ENCODE results near the gene HSPA1A.
"Not testable (repeated sequence)": the region's sequence is repeated elsewhere in the genome, so short reads cannot be mapped to it uniquely, and the experiment has no call there.

HSPA1A gene

DNA sequence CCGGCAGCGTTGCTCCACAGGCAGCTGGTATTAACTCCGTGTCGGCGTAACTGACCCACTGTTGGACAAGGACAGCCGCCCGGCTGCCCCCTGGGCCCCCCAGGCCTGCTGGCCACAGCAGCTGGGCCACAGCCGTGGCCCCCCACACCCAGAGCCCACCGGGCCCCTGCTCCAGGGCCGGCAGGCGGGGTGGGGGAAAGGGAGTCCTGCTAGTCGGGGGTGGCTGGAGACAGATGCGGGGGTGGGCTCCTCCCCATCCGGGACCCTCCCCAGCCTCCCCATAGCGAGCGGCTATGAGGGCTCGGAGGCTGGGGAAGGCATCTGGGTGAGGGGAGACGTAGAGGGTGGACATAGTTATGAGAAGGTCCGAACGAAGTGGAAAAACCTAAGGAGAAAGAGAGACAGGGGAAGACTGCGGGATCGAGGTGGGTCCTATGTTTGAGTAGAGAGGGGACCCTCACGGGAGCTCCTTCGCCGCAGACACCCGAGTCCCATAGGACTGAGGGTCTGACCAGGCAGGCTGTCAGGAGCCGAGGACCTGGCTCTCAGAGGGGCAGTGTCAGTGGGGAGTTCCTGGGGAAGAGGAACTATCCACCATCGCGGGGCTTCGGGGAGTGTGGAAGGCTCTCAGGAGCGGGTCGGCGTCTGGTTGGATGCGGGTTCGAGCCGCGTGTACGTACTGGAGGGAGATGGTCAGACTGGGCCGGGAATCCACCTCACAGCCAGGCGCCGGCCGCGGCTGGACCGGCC, 20.3 kb upstream of the HSPA1A start:
- peaks cover 61% of the 10 kb centered on the region for H3K4me1 Mint-ChIP-seq
- H3K4me3 Mint-ChIP-seq: peak overlapping the region; percentile 84
- no peaks in the 10 kb centered on the region for H3K27me3 Mint-ChIP-seq
- peaks cover 26% of the 10 kb centered on the region for H3K36me3 Mint-ChIP-seq
- peak; percentile 17 for ATAC-seq
- peak overlapping the region; percentile 96 for H3K27ac Mint-ChIP-seq
- H3K9me3 Mint-ChIP-seq: no peaks in the 10 kb centered on the region

DNA sequence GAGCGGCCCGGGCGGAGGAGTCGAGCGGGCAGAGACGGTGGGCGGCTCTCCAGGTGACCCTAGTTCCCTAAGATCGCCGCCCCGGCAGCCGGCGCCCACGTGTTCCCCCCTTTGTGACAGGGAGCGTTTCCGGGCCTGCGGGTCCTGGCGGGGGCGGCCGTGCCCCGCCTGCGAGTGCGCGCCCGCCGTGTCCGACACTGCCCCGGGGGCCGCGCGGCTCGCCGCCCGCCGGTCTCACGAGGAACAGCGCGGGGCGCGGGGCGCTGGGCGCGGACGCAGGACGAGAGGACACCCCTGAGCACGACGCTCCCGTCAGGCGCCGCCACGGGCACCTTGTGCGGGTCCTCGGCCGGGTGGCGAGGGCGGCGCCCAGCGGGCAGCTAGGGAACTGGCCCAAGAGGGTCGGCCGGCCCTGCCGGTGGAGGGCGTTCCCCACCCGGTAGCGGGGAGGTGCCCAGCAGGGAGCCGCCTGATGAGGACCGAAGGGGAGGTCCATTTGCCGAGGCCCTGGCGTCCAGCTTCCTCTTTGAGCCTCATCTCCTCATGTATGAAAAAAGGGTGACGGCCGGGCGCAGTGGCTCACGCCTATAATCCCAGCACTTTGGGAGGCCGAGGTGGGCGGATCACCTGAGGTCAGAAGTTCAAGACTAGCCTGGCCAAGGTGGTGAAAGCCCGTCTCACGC, 19.6 kb upstream of the HSPA1A start, which contains the start of gene VARS1:
Gene VARS1 (minus strand): TSS at position 137 of the 683 bp plus-strand sequence. CDS start 535 bp downstream, outside the sequence.
- Mint-ChIP-seq H3K4me1 (peaks cover 54% of the 10 kb centered on the region), H3K27ac (peak within 1 kb of the TSS; percentile 96), H3K9me3 (no peaks in the 10 kb centered on the region), H3K4me3 (peak within 1 kb of the TSS; percentile 84), H3K27me3 (no peaks in the 10 kb centered on the region), H3K36me3 (peaks cover 20% of the 10 kb centered on the region)
- ATAC-seq: peak; percentile 94

GRCh38 chr6:31796993-31797385, 18.4 kb upstream of the HSPA1A start:
- no peak for ATAC-seq
- peak overlapping the region; percentile 96 for H3K27ac Mint-ChIP-seq
- H3K36me3 Mint-ChIP-seq: peaks cover 9% of the 10 kb centered on the region
- no peaks in the 10 kb centered on the region for H3K27me3 Mint-ChIP-seq
- H3K9me3 Mint-ChIP-seq: no peaks in the 10 kb centered on the region
- no peak overlapping the region for H3K4me3 Mint-ChIP-seq
- H3K4me1 Mint-ChIP-seq: peaks cover 42% of the 10 kb centered on the region

GRCh38 chr6:31797588-31797987, 17.8 kb upstream of the HSPA1A start:
- H3K27ac Mint-ChIP-seq: peak overlapping the region; percentile 37
- H3K4me1 Mint-ChIP-seq: peaks cover 36% of the 10 kb centered on the region
- no peak for ATAC-seq
- peaks cover 3% of the 10 kb centered on the region for H3K36me3 Mint-ChIP-seq
- H3K4me3 Mint-ChIP-seq: no peak overlapping the region
- no peaks in the 10 kb centered on the region for H3K9me3 Mint-ChIP-seq
- no peaks in the 10 kb centered on the region for H3K27me3 Mint-ChIP-seq

DNA sequence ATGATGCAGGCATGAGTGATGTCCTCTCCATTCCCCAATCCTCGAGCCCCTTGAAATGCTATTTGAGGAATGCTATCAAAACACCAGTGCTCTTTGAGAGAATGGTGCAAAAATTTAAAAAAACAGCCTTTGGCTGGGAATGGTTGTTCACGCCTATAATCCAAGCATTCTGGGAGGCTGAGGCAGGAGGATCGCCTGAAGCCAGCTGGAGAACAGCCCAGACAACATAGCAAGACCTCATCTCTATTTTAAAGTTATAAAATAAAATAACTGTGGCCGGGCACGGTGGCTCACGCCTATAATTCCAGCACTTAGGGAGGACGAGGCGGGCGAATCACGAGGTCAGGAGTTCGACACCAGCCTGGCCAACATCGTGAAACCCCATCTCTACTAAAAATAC, 15.6 kb upstream of the HSPA1A start:
- Mint-ChIP-seq H3K4me1 (peaks cover 22% of the 10 kb centered on the region), H3K27me3 (no peaks in the 10 kb centered on the region), H3K9me3 (no peaks in the 10 kb centered on the region), H3K36me3 (peaks cover 7% of the 10 kb centered on the region), H3K27ac (no peak overlapping the region), H3K4me3 (no peak overlapping the region)
- ATAC-seq: no peak

DNA sequence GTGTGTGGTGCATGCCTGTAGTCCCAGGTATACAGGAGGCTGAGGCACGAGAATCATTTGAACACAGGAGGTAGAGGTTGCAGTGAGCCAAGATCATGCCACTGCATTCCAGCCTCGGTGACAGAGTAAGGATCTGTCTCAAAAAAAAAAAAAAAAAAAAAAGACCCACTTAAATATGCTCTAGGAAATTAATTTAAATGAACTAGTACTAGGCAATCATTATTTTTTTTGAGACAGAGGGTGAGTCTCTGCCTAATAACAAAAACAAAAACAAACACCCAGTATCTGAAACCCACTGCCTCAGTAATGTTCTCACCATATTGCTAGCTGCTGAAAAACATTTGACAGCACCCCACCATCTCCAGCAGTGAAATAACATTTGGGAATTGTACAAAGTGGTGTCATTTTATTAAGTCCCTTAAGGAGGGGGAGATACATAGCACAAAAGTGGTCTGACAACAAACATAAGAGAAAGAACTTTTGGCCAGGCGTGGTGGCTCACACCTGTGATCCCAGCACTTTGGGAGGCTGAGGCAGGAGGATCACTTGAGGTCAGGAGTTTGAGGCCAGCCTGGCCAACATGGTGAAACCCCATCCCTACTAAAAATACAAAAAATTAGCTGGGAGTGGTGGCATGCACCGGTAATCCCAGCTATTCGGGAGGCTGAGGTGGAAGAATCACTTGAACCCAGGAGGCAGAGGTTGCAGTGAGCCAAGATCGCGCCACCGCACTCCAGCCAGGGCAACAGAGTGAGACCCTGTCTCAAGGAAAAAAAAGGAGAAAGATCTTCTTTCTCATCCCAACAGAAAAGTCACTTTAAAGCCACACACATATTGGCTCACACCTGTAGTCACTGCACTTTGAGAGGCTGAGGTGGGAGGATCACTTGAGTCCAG, 14.1 kb upstream of the HSPA1A start:
- H3K27me3 Mint-ChIP-seq, H3K36me3 Mint-ChIP-seq, ATAC-seq, H3K9me3 Mint-ChIP-seq, H3K4me3 Mint-ChIP-seq, H3K27ac Mint-ChIP-seq: not testable (repeated sequence)
- H3K4me1 Mint-ChIP-seq: peaks cover 30% of the 10 kb centered on the region

DNA sequence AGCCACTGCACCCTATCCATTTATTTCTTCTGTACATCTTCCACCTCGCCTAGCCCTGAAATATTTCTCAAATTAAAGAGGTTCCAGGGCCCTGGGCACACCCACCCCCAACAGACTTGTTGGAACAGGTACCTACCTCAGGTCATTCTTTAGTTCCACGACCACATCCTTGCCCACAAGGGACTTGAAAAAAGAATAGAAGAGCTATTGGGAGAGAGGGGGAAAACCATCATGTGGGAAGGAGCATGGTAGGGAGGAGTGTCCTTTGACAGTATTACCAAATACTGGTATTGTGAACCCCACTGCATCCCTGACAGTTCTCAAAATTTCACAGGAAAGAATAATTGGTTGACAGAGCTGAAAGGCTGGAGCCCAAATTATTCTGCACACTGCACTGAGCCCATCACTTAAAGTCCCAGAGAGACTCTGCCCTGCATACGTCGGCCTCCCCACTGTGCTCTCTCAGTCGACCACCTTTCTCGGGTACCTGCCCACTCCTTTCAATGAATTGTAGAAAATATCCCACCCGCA, 9.3 kb upstream of the HSPA1A start:
- H3K27me3 Mint-ChIP-seq: no peaks in the 10 kb centered on the region
- H3K27ac Mint-ChIP-seq: peak overlapping the region; percentile 99
- H3K4me1 Mint-ChIP-seq: peaks cover 24% of the 10 kb centered on the region
- peak overlapping the region; percentile 98 for H3K4me3 Mint-ChIP-seq
- peaks cover 19% of the 10 kb centered on the region for H3K36me3 Mint-ChIP-seq
- ATAC-seq: peak; percentile 34
- H3K9me3 Mint-ChIP-seq: no peaks in the 10 kb centered on the region

GRCh38 chr6:31806470-31807272, 8.7 kb upstream of the HSPA1A start, which contains the start of gene LSM2:
Gene LSM2, minus strand, starts transcription at chr6:31806966. Its CDS starts 209 bp downstream, at chr6:31806757.
- H3K36me3 Mint-ChIP-seq: peaks cover 19% of the 10 kb centered on the region
- no peaks in the 10 kb centered on the region for H3K9me3 Mint-ChIP-seq
- peak within 1 kb of the TSS; percentile 99 for H3K27ac Mint-ChIP-seq
- H3K4me1 Mint-ChIP-seq: peaks cover 24% of the 10 kb centered on the region
- peak within 1 kb of the TSS; percentile 98 for H3K4me3 Mint-ChIP-seq
- no peaks in the 10 kb centered on the region for H3K27me3 Mint-ChIP-seq
- peak; percentile 98 for ATAC-seq

DNA sequence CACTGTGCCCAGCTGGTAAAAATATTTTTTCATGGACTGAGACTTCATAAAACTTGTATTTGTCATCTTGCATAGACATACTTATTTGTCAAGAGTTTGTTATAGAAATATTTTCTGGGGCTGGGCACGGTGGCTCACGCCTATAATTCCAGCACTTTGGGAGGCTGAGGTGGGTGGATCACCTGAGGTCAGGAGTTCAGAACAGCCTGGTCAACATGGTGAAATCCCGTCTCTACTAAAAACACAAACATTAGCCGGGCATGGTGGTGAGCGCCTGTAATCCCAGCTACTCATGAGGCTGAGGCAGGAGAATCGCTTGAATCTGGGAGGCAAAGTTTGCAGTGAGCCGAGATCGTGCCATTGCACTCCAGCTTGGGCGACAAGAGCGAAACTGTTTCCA, 6.7 kb upstream of the HSPA1A start:
- not testable (repeated sequence) for H3K27me3 Mint-ChIP-seq, H3K27ac Mint-ChIP-seq, H3K4me3 Mint-ChIP-seq, H3K9me3 Mint-ChIP-seq, ATAC-seq
- Mint-ChIP-seq H3K36me3 (peaks cover 12% of the 10 kb centered on the region), H3K4me1 (peaks cover 31% of the 10 kb centered on the region)

DNA sequence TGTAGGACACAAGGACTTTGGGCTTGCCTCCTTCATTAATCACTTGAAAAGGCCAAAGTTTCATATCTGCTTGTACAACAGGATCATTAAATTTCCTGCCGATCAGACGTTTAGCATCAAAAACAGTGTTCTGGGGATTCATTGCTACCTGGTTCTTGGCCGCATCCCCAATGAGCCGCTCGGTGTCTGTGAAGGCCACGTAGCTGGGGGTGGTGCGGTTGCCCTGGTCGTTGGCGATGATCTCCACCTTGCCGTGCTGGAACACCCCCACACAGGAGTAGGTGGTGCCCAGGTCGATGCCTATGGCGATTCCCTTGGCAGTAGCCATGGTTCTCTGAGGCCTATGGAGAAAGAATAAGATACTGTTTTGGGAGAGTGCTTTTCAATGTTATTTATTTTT, 3.7 kb upstream of the HSPA1A start:
- H3K4me1 Mint-ChIP-seq: peaks cover 26% of the 10 kb centered on the region
- H3K4me3 Mint-ChIP-seq: no peak overlapping the region
- ATAC-seq: no peak
- no peak overlapping the region for H3K27ac Mint-ChIP-seq
- H3K9me3 Mint-ChIP-seq: no peaks in the 10 kb centered on the region
- no peaks in the 10 kb centered on the region for H3K27me3 Mint-ChIP-seq
- H3K36me3 Mint-ChIP-seq: peaks cover 12% of the 10 kb centered on the region

DNA sequence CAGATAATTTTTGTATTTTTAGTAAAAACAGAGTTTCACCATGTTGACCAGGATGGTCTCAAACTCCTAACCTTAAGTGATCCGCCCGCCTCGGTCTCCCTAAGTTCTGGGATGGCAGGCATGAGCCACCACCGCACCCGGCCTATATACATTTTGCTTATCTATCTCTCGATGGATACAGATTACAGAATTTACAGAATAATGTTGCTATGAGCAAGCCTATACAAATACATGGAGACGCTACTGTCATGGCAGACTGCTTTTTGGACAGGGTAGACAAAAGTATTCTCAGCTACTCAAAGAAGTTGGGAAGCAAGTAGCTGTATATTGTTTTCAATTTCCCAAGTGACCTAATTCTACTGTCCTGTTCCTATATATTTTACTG, 1.9 kb upstream of the HSPA1A start:
- Mint-ChIP-seq H3K4me3 (no peak overlapping the region), H3K27me3 (no peaks in the 10 kb centered on the region), H3K9me3 (no peaks in the 10 kb centered on the region), H3K4me1 (peaks cover 34% of the 10 kb centered on the region), H3K27ac (peak overlapping the region; percentile 91), H3K36me3 (peaks cover 12% of the 10 kb centered on the region)
- ATAC-seq: no peak

DNA sequence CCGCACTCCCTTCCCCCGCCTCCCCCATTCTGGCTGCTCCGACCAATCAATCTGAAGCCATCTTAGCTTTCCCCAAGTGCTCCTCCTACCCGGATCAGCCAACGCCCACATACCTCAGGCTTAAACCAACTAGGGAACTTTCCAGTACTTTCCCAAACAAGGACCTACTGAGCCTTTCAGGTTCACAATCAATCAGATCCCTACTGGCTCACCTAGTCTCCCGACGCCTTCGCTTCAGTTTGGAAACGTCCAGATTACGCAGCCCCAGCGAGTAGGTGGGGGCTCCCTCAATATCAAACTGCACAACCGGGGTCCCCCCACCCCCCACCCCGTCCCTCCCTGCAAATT, 692 bp upstream of the HSPA1A start:
- Mint-ChIP-seq H3K9me3 (no peaks in the 10 kb centered on the region), H3K36me3 (peaks cover 8% of the 10 kb centered on the region), H3K27ac (peak overlapping the region; percentile 91), H3K4me1 (peaks cover 34% of the 10 kb centered on the region), H3K4me3 (peak overlapping the region; percentile 98), H3K27me3 (no peaks in the 10 kb centered on the region)
- peak; percentile 72 for ATAC-seq

DNA sequence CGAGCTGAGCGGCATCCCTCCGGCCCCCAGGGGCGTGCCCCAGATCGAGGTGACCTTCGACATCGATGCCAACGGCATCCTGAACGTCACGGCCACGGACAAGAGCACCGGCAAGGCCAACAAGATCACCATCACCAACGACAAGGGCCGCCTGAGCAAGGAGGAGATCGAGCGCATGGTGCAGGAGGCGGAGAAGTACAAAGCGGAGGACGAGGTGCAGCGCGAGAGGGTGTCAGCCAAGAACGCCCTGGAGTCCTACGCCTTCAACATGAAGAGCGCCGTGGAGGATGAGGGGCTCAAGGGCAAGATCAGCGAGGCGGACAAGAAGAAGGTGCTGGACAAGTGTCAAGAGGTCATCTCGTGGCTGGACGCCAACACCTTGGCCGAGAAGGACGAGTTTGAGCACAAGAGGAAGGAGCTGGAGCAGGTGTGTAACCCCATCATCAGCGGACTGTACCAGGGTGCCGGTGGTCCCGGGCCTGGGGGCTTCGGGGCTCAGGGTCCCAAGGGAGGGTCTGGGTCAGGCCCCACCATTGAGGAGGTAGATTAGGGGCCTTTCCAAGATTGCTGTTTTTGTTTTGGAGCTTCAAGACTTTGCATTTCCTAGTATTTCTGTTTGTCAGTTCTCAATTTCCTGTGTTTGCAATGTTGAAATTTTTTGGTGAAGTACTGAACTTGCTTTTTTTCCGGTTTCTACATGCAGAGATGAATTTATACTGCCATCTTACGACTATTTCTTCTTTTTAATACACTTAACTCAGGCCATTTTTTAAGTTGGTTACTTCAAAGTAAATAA, 2.0 kb downstream of the HSPA1A start:
- peak overlapping the region; percentile 79 for H3K4me3 Mint-ChIP-seq
- ATAC-seq: peak; percentile 1
- H3K27ac Mint-ChIP-seq: peak overlapping the region; percentile 47
- H3K27me3 Mint-ChIP-seq, H3K9me3 Mint-ChIP-seq, H3K36me3 Mint-ChIP-seq: not testable (repeated sequence)
- peaks cover 45% of the 10 kb centered on the region for H3K4me1 Mint-ChIP-seq
